Limb (tissue), 2 donors: ENCODE data around the gene FBXO28.
"Not testable (repeated sequence)": the region's sequence is repeated elsewhere in the genome, so short reads cannot be mapped to it uniquely, and the experiment has no call there.

Experiments
- DNase-seq, 2 donors: peaks; one replicate each; pipeline ENCODE4 v3.0.0-alpha.2; 2016; ENCODE audit errors: extremely low spot score in 2 of 2

Gene FBXO28

GRCh38 chr1:224188286-224188685 is 74.4 kb downstream of the FBXO28 start:
- DNase-seq = no peak

GRCh38 chr1:224189561-224189960 is 75.7 kb downstream of the FBXO28 start:
- no peak for DNase-seq

GRCh38 chr1:224192082-224192788 is 78.3 kb downstream of the FBXO28 start:
- DNase-seq = no peak

- DNase-seq = no peak
These were observed 79.5 kb downstream of the FBXO28 start for GRCh38 chr1:224193319-224193966.

- DNase-seq = no peak
These were observed 83.1 kb downstream of the FBXO28 start for GRCh38 chr1:224196813-224197600.

GRCh38 chr1:224198572-224198971 is 84.7 kb downstream of the FBXO28 start:
- DNase-seq = no peak

GRCh38 chr1:224199679-224200078 is 85.8 kb downstream of the FBXO28 start:
- DNase-seq = no peak

GRCh38 chr1:224201383-224201782 is 87.5 kb downstream of the FBXO28 start:
- DNase-seq = no peak

GRCh38 chr1:224201853-224202252 is 87.9 kb downstream of the FBXO28 start:
- no peak for DNase-seq

GRCh38 chr1:224203243-224204016 is 89.5 kb downstream of the FBXO28 start:
- peak in 1 of 2 donors; percentile 36 for DNase-seq

GRCh38 chr1:224205438-224205840 is 91.5 kb downstream of the FBXO28 start:
- DNase-seq = no peak

GRCh38 chr1:224205931-224206538 is 92.1 kb downstream of the FBXO28 start:
- DNase-seq = not testable (repeated sequence)

GRCh38 chr1:224211206-224211962 is 97.5 kb downstream of the FBXO28 start:
- DNase-seq = no peak
